Cardiac muscle cell (in vitro differentiated cells and primary cell): ENCODE data around the gene SLC38A9. TPM values are rescaled to one million over a fixed set of nuclear protein-coding genes. Genes with fewer than 3 reads are reported as not detected.

Source experiments
- DNase-seq, 2 donors: peaks; one replicate each; pipeline versions ENCODE4 v3.0.0 to v3.0.0-alpha.2; 2010 to 2017; ENCODE audit warnings: low read depth in 1 of 2, low spot score in 1 of 2
- H3K27ac ChIP-seq: fragments of 200-600 bp; sonication (generic); 2 replicates; pipeline ENCODE4 v1.5.1; 2016
- H3K27me3 ChIP-seq: fragments of 200-600 bp; sonication (generic); 2 replicates; pipeline ENCODE4 v1.6.0; 2016; ENCODE audit warnings: control low read depth
- H3K36me3 ChIP-seq: fragments of 200-600 bp; sonication (generic); 2 replicates; pipeline ENCODE4 v1.5.1; 2016; ENCODE audit warnings: control low read depth
- H3K4me1 ChIP-seq: fragments of 200-600 bp; sonication (generic); 2 replicates; pipeline ENCODE4 v1.8.1; 2017; ENCODE audit warnings: low read depth, mild to moderate bottlenecking, mixed run types
- H3K4me3 ChIP-seq: fragments of 200-600 bp; sonication (generic); 2 replicates; pipeline ENCODE4 v1.5.1; 2016; ENCODE audit warnings: mild to moderate bottlenecking
- H3K9me3 ChIP-seq: fragments of 200-600 bp; sonication (generic); 2 replicates; pipeline ENCODE4 v1.5.1; 2017; ENCODE audit warnings: low read depth, mild to moderate bottlenecking, control low read depth
- polyA plus RNA-seq: library from polyadenylated mRNA; unstranded; fragments of >200 nt; fragmentation: Nextera tagmentation; extraction: Ambion mirVana; gene quantifications from 2 replicates; pipeline ENCODE4 v1.2.1, GENCODE V29; 2016
- total RNA-seq: library from RNA; depleted of rRNA; stranded (reverse); fragments of >200 nt; gene quantifications from 2 replicates; pipeline ENCODE4 v1.2.3, GENCODE V29; 2016
- TF ChIP-seq, protein P1 (sequence below): IDR thresholded peaks from 2 replicates; pipeline ENCODE4 v1.5.1; 2012; ENCODE audit warnings: low read depth, mild to moderate bottlenecking, low read length

SLC38A9 gene
- total and polyA plus RNA-seq, 2 experiments from 2014 or later, result 14.4 to 15.1 TPM

DNA sequence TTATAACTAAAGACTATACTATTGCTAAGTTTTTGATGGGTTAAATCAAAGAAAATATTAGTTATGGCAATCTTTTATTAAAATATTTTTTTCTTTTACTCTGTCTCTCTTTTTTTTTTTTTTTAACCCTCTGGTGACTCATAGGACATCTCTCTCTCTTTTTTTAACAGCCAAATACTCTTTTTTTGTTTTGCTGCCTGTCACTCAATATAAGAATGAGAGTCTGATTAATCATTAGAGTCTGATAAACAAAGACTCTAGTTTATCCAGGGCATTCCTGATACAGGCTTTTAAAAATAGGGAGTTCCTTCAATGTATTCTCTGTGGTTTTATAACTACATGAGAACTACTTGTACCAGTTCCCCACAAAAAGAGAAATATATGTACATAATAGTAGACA is 77.3 kb downstream of the SLC38A9 start:
- TF ChIP-seq, protein P1, sequence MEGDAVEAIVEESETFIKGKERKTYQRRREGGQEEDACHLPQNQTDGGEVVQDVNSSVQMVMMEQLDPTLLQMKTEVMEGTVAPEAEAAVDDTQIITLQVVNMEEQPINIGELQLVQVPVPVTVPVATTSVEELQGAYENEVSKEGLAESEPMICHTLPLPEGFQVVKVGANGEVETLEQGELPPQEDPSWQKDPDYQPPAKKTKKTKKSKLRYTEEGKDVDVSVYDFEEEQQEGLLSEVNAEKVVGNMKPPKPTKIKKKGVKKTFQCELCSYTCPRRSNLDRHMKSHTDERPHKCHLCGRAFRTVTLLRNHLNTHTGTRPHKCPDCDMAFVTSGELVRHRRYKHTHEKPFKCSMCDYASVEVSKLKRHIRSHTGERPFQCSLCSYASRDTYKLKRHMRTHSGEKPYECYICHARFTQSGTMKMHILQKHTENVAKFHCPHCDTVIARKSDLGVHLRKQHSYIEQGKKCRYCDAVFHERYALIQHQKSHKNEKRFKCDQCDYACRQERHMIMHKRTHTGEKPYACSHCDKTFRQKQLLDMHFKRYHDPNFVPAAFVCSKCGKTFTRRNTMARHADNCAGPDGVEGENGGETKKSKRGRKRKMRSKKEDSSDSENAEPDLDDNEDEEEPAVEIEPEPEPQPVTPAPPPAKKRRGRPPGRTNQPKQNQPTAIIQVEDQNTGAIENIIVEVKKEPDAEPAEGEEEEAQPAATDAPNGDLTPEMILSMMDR, result no peak
- Histone ChIP-seq H3K4me3 (no peak overlapping the region), H3K27me3 (no peaks in the 10 kb centered on the region), H3K4me1 (peaks cover 24% of the 10 kb centered on the region), H3K9me3 (no peaks in the 10 kb centered on the region), H3K36me3 (no peaks in the 10 kb centered on the region), H3K27ac (no peak overlapping the region)
- no peak for DNase-seq

DNA sequence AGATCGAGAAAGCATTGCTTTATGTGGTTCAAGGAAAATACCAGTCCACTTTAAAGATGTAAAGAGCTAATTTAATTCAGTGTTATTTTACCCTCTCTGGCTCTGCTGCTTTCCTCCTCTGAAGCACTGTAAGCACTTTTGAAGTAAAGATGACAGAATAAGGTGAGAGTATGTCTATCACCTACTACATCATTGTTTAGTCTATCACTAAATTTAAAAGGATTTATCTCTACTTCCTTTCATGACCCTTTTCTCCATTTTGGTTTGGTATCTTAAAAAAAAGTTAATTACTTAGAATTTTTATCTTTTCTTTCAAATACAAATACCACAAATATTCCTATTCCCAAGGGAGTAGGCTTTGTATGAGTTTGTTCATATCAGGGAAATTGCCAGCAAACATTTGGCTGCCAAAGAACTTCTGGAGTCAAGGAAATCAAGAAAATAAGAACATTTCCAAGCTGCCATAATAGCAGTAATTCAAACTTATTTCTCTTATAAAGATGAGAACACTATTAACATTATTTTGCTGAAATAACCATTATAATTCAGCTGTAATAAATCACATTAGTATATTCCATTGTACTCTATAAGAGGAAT is 77.8 kb downstream of the SLC38A9 start:
- H3K36me3 ChIP-seq, result no peaks in the 10 kb centered on the region
- H3K27me3 ChIP-seq, result no peaks in the 10 kb centered on the region
- peak in 1 of 2 donors; percentile 90 for DNase-seq
- H3K4me3 ChIP-seq, result no peak overlapping the region
- no peaks in the 10 kb centered on the region for H3K9me3 ChIP-seq
- H3K27ac ChIP-seq, result peak overlapping the region; percentile 60
- TF ChIP-seq, protein P1, result no peak
- H3K4me1 ChIP-seq, result peaks cover 24% of the 10 kb centered on the region

DNA sequence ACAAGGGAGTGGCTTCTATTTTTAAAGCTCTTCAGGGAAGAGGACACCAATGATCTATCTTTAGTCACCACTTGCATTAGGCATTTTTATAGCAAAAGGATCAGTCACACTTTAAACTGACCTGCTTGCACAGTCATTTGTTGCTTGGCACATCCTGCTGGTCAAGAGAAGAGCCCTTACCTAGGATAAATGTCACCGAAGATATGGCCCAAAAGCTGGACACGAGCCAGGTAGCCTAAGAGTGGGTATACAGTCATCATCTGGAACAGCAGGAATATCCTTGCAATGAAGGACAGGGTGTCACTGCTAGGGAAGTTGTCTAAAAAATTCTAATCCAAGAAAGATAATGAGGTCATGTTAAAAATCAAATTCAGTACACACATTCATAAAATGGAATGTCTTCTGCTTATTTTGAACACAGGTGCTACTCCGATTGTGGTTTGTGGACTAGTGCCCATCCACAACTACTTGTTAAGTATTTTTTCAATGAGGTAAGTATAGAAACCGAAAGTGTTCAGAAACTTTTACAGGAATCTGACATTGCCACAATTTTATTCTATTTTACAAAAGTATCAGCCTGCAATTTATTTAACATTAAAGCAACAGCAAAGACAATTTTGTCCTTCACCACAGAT is 78.4 kb downstream of the SLC38A9 start:
- Histone ChIP-seq H3K27me3 (no peaks in the 10 kb centered on the region), H3K36me3 (no peaks in the 10 kb centered on the region), H3K27ac (peak overlapping the region; percentile 60), H3K4me1 (peaks cover 24% of the 10 kb centered on the region), H3K9me3 (no peaks in the 10 kb centered on the region), H3K4me3 (no peak overlapping the region)
- peak; percentile 43 to 44 for DNase-seq
- TF ChIP-seq, protein P1, result no peak

DNA sequence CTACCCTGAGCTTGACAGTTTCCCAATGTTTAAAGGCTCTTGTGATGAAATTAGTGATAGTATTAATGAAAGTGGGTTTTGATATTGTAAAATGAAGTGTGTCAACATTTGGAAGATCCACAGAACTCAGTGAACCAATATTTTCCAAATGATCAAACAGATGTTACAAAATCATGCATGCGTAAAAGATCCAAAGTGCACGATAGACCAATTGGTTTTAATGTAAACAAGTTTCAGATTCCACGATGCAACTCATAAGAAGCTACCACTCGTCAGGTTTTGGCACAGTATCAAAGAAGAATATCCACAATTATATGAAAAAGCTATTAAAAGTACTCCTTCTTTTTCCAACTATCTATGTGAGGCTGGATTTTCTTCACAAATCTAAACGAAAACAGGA is 82.3 kb downstream of the SLC38A9 start:
- TF ChIP-seq, protein P1, result no peak
- Histone ChIP-seq H3K9me3 (no peaks in the 10 kb centered on the region), H3K4me1 (peaks cover 22% of the 10 kb centered on the region), H3K36me3 (no peaks in the 10 kb centered on the region), H3K27ac (no peak overlapping the region), H3K27me3 (no peaks in the 10 kb centered on the region), H3K4me3 (no peak overlapping the region)
- no peak for DNase-seq

DNA sequence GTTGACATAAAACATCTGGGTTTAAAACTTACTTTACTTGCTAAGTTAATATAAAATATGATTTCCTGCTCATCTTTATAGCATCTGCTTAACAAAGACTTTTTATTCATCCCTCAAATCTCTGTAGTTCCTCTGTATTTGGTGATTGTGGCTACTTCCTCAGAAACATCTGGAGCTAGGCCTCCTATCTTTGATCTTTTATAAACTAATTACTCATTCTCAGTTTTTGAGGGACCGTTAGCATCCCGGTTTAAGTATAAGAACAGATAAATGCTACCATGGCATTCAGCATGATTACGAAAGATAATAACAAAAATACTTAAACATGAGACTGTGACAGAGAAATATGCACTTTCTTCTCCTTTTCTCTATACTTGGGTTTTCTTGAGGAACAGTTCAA is 85.3 kb downstream of the SLC38A9 start:
- DNase-seq, result no peak
- H3K27ac ChIP-seq, result no peak overlapping the region
- H3K36me3 ChIP-seq, result no peaks in the 10 kb centered on the region
- H3K4me1 ChIP-seq, result no peaks in the 10 kb centered on the region
- TF ChIP-seq, protein P1, result no peak
- no peaks in the 10 kb centered on the region for H3K9me3 ChIP-seq
- H3K4me3 ChIP-seq, result no peak overlapping the region
- H3K27me3 ChIP-seq, result no peaks in the 10 kb centered on the region
